HEK293T (cell line): ENCODE measurements around the gene HAGHL.

Source experiments
- CTCF ChIA-PET: fragments of 350-600 bp; formaldehyde crosslinking; extraction: SDS; loops from one replicate; lab custom pipeline; 2021; ENCODE audit warnings: antibody characterized with exemption, inconsistent platforms; lab: Yijun Ruan, JAX
- POLR2A ChIA-PET: fragments of 350-600 bp; formaldehyde crosslinking; extraction: SDS; loops from one replicate; lab custom pipeline; 2020; ENCODE audit warnings: antibody characterized with exemption, inconsistent platforms; lab: Yijun Ruan, JAX
- DNase-seq: peaks from one replicate; pipeline ENCODE4 v3.0.0; 2012; ENCODE audit warnings: mixed read lengths; ENCODE audit errors: extremely low spot score
- ARNT ChIP-seq: fragments of 450-650 bp; IDR thresholded peaks from 2 replicates; pipeline ENCODE4 v1.6.1; 2017; ENCODE audit warnings: mild to moderate bottlenecking
- BHLHE40 ChIP-seq: fragments of 450-650 bp; IDR thresholded peaks from 2 replicates; pipeline ENCODE4 v1.6.1; 2016; ENCODE audit warnings: mild to moderate bottlenecking, moderate library complexity, borderline replicate concordance
- CTBP1 ChIP-seq: fragments of 450-650 bp; IDR thresholded peaks from 2 replicates; pipeline ENCODE4 v1.6.1; 2016; ENCODE audit warnings: borderline replicate concordance
- ELF4 ChIP-seq: fragments of 450-650 bp; IDR thresholded peaks from 2 replicates; pipeline ENCODE4 v1.6.1; 2017; ENCODE audit warnings: antibody characterized with exemption
- FOXA1 ChIP-seq: fragments of 450-650 bp; IDR thresholded peaks from 2 replicates; pipeline ENCODE4 v1.6.1; 2016; ENCODE audit warnings: mild to moderate bottlenecking
- FOXK2 ChIP-seq: fragments of 450-650 bp; IDR thresholded peaks from 2 replicates; pipeline ENCODE4 v1.6.1; 2016; ENCODE audit warnings: mild to moderate bottlenecking
- FOXM1 ChIP-seq: fragments of 450-650 bp; IDR thresholded peaks from 2 replicates; pipeline ENCODE4 v1.6.1; 2017; ENCODE audit warnings: mild to moderate bottlenecking, borderline replicate concordance
- HDGF ChIP-seq: fragments of 450-650 bp; IDR thresholded peaks from 2 replicates; pipeline ENCODE4 v1.6.1; 2017; ENCODE audit warnings: antibody characterized with exemption, borderline replicate concordance
- L3MBTL2 ChIP-seq: fragments of 450-650 bp; conservative IDR thresholded peaks from 2 replicates; pipeline ENCODE4 v1.6.1; 2016; ENCODE audit warnings: mild to moderate bottlenecking
- LEF1 ChIP-seq: fragments of 450-650 bp; IDR thresholded peaks from 2 replicates; pipeline ENCODE4 v1.6.1; 2017; ENCODE audit warnings: mild to moderate bottlenecking, borderline replicate concordance
- NFRKB ChIP-seq: fragments of 450-650 bp; IDR thresholded peaks from 2 replicates; pipeline ENCODE4 v1.6.1; 2016; ENCODE audit warnings: mild to moderate bottlenecking, moderate library complexity
- SP1 ChIP-seq: fragments of 450-650 bp; IDR thresholded peaks from 2 replicates; pipeline ENCODE4 v1.6.1; 2017
- SUZ12 ChIP-seq: fragments of 450-650 bp; IDR thresholded peaks from 2 replicates; pipeline ENCODE4 v1.6.1; 2016; ENCODE audit warnings: mild to moderate bottlenecking
- TARDBP ChIP-seq: fragments of 450-650 bp; IDR thresholded peaks from 2 replicates; pipeline ENCODE4 v1.6.1; 2016
- ZNF384 ChIP-seq: fragments of 450-650 bp; IDR thresholded peaks from 2 replicates; pipeline ENCODE4 v1.6.1; 2016
- TF ChIP-seq, protein P1 (sequence below): fragments of 450-650 bp; IDR thresholded peaks from 2 replicates; pipeline ENCODE4 v1.6.1; 2016

HAGHL gene

GRCh38 chr16:718389-718788 lies 8.5 kb upstream of the HAGHL start:
- DNase-seq, result no peak
- TF ChIP-seq FOXM1 (no peak), ARNT (no peak), CTBP1 (no peak), ZNF384 (no peak), LEF1 (no peak), NFRKB (no peak), SUZ12 (no peak), ELF4 (no peak), FOXK2 (no peak)
- TF ChIP-seq, protein P1, sequence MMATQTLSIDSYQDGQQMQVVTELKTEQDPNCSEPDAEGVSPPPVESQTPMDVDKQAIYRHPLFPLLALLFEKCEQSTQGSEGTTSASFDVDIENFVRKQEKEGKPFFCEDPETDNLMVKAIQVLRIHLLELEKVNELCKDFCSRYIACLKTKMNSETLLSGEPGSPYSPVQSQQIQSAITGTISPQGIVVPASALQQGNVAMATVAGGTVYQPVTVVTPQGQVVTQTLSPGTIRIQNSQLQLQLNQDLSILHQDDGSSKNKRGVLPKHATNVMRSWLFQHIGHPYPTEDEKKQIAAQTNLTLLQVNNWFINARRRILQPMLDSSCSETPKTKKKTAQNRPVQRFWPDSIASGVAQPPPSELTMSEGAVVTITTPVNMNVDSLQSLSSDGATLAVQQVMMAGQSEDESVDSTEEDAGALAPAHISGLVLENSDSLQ, result no peak
- ChIA-PET CTCF (interaction anchor here (0.6 kb wide), 1 partner anchor 611 kb away, joined by 3 read pairs; no protein-coding TSS in a partner anchor), POLR2A (no interaction called here)

DNA sequence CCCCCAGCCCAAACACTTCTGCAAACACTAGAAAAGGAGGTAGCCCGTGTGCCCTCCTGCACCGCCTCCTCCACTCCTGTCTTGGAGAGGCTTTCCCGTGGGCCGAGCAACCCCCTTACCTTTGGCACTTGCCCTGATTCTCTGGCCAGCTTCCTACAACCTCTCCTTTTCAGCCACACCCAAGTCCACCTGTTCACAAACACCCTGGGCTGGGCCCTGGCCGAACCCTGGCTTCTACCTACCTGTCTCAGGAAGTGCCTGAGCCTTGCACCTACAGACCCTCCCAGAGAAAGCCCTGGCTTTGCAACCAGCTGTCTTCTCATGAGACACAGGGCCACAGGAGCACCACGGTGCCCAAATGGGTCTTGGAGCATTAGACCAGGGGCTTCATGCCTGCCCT lies 8.0 kb upstream of the HAGHL start:
- TF ChIP-seq BHLHE40 (no peak), ARNT (no peak), LEF1 (no peak), FOXA1 (no peak), SP1 (no peak), L3MBTL2 (no peak), ELF4 (no peak), ZNF384 (no peak), FOXM1 (no peak), HDGF (no peak), SUZ12 (no peak), FOXK2 (no peak), TARDBP (no peak), NFRKB (no peak), CTBP1 (no peak)
- TF ChIP-seq, protein P1, result no peak
- DNase-seq, result no peak
- CTCF ChIA-PET, result interaction anchor here (0.6 to 2.8 kb wide), 2 partner anchors 9 to 612 kb away, joined by 3 to 7 read pairs; no protein-coding TSS in a partner anchor

DNA sequence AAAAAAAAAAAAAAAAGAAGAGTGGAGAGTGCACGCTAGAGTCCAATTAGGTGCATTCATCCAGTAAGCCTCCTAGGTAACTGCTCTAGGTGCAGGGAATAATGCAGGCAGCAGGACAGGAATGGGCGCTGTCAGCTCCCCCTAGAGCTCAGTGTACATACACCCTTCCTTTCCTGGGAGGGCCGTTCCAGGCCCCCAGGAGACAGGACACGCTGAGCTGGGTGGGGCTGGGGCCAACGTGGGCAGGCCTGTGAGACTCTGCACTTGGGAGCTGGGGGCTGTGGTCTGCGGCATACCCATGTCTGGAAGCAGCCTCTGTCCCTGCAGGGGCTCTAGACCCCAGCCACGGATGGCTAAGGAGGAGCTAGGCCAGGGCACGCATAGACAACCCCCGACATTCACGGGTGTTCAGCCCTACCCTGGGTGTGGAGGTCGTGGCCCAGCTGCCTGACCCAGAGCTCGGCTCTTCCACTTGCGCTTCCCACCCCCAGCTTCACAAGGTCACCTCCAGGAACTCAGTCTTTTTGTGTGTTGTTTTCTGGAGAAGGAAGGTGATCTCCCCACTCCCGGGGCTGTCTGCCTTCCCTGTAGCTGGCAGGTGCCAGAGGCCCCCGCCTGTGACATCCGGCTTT lies 7.0 kb upstream of the HAGHL start:
- TF ChIP-seq SP1, result no peak
- TF ChIP-seq ZNF384, result no peak
- TF ChIP-seq FOXA1, result no peak
- no peak for TF ChIP-seq NFRKB
- TF ChIP-seq, protein P1, result no peak
- no peak for TF ChIP-seq SUZ12
- no peak for TF ChIP-seq ARNT
- TF ChIP-seq ELF4, result no peak
- no peak for TF ChIP-seq FOXM1
- TF ChIP-seq CTBP1, result no peak
- no peak for TF ChIP-seq BHLHE40
- POLR2A ChIA-PET, result interaction anchor here (0.5 to 4.1 kb wide), 15 partner anchors 10 to 79 kb away, joined by 3 to 47 read pairs (median 7); partner anchors contain the start of genes CHTF18, CIAO3, RPUSD1 and STUB1
- CTCF ChIA-PET, result interaction anchor here (0.7 to 2.8 kb wide), 7 partner anchors 8 to 85 kb away, joined by 3 to 7 read pairs (median 4); partner anchors contain the start of gene CIAO3
- no peak for DNase-seq

More for the DNA sequence above, 8.0 kb upstream of the HAGHL start:
- POLR2A ChIA-PET, result interaction anchor here (1.4 to 4.1 kb wide), 3 partner anchors 11 to 69 kb away, joined by 4 to 47 read pairs (median 34); partner anchors contain the start of genes CHTF18 and RPUSD1

DNA sequence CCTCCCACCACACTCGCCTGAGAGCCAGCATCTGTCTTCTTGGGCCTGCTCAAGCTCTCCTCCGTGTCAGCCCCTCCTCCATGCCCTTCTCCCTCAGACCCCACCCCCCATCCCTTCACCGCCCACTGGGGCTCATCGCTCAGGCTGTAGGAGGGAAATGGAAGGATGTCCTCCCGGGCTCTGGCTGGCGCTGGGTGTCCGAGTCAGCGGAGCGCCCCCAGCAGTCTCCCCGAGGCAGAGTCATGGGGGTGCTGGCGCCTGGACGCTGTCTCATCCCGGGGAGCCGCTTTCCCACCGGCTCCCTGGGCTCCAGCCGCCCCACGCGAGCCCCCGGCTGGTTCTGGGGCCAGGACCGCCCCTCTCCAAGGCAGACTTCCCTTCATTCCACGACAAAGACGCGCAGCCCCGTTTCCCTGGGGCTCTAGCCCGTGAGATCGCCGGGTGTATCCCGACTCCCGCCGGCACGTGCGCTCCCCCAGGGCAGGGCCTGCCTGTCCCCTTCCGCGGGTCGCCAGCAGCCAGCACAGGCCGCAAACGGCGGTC lies 6.4 kb upstream of the HAGHL start:
- DNase-seq, result no peak
- ChIA-PET POLR2A (interaction anchor here (0.5 to 4.1 kb wide), 21 partner anchors 8 to 79 kb away, joined by 3 to 47 read pairs (median 7); partner anchors contain the start of genes CHTF18, CIAO3, JMJD8 and MSLN), CTCF (interaction anchor here (0.7 to 2.8 kb wide), 6 partner anchors 11 to 84 kb away, joined by 3 to 7 read pairs (median 4); partner anchors contain the start of gene CIAO3)
- TF ChIP-seq L3MBTL2 (no peak; the same call in 1 of the 2 replicates), FOXK2 (no peak), CTBP1 (no peak), NFRKB (no peak), SUZ12 (no peak), BHLHE40 (no peak), HDGF (no peak), ELF4 (no peak), FOXA1 (no peak), SP1 (no peak)

DNA sequence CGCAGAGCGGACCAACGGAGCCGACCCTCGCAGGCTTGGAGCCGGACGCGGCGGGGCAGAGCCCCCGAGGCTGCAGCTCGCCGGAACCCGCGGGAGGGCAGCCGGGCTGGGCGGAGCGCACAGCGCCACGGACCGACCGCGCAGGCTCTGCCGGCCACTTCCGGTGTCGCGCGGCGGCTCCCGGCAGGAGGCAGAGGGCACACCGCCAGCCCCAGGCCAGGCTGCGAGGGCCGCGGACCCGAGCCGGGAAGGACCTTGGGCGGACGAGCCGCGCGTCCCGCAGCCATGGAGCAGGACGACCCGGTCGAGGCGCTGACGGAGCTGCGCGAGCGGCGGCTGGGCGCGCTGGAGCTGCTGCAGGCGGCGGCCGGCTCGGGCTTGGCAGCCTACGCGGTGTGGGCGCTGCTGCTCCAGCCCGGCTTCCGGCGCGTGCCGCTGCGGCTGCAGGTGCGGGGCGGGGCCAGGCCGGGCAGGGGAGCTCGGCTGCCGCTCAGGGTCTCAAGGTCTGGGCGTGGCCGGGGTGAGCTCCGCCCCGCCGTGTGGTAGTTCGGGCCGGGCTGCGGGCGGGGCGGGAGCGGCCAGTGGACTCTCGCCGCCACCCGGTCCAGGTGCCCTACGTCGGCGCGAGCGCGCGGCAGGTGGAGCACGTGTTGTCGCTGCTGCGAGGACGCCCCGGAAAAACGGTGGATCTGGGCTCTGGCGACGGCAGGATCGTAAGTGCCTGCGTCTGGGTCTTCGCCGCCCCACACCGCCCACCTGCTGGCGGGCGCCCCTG lies 5.7 kb upstream of the HAGHL start, which contains the start of gene ANTKMT:
Gene ANTKMT, plus strand, starts transcription at position 157 of the 775 bp plus-strand sequence. Its CDS starts 129 bp downstream, at position 286.
- no peak for TF ChIP-seq ELF4
- TF ChIP-seq BHLHE40, result no peak
- TF ChIP-seq CTBP1, result no peak
- TF ChIP-seq ARNT, result 0 out of 2 replicates have a peak, but pooled peaks have one; percentile 26
- TF ChIP-seq LEF1, result peak; percentile 87
- TF ChIP-seq L3MBTL2, result peak; percentile 93
- TF ChIP-seq FOXK2, result no peak
- TF ChIP-seq HDGF, result no peak
- no peak for TF ChIP-seq FOXA1
- TF ChIP-seq SUZ12, result no peak
- TF ChIP-seq TARDBP, result no peak
- TF ChIP-seq SP1, result no peak
- TF ChIP-seq NFRKB, result no peak
- TF ChIP-seq, protein P1, result no peak; the same call in none of the 2 replicates
- TF ChIP-seq ZNF384, result no peak
- TF ChIP-seq FOXM1, result no peak
- POLR2A ChIA-PET, result interaction anchor here (0.8 to 4.1 kb wide), 23 partner anchors 8 to 66 kb away, joined by 3 to 47 read pairs (median 5); partner anchors contain the start of genes CHTF18, CIAO3, JMJD8 and MSLN
- DNase-seq, result peak; percentile 89
- CTCF ChIA-PET, result interaction anchor here (1.0 to 2.8 kb wide), 3 partner anchors 12 to 83 kb away, joined by 4 to 7 read pairs (median 4); no protein-coding TSS in a partner anchor
